HG03520 (cell line): ENCODE data around the gene APOBEC4.
"Not testable (repeated sequence)": the region's sequence is repeated elsewhere in the genome, so short reads cannot be mapped to it uniquely, and the experiment has no call there.

ENCODE experiments used
- ATAC-seq: cut with Tn5 transposase; IDR thresholded peaks from one replicate; pipeline ENCODE4 v1.9.1; 2021; ENCODE audit warnings: mild to moderate bottlenecking, moderate library complexity; ENCODE audit not compliant: unreplicated experiment

APOBEC4 gene

GRCh38 chr1:183635606-183636333 lies 17.3 kb downstream of the APOBEC4 start, which contains the start of gene ARPC5:
Gene ARPC5, minus strand, starts transcription at chr1:183635783. Its CDS starts 124 bp downstream, at chr1:183635659.
- peak; percentile 79 for ATAC-seq

GRCh38 chr1:183635099-183635605 lies 18.0 kb downstream of the APOBEC4 start:
- no peak for ATAC-seq

GRCh38 chr1:183634429-183635065 lies 18.6 kb downstream of the APOBEC4 start:
- ATAC-seq, result no peak

- peak; percentile 34 for ATAC-seq
Measured at GRCh38 chr1:183633676-183634343, 19.3 kb downstream of the APOBEC4 start.

- ATAC-seq, result no peak
Measured at GRCh38 chr1:183632964-183633363, 20.2 kb downstream of the APOBEC4 start.

GRCh38 chr1:183632114-183632513 lies 21.0 kb downstream of the APOBEC4 start:
- ATAC-seq, result no peak

- no peak for ATAC-seq
Measured at GRCh38 chr1:183630748-183631147, 22.4 kb downstream of the APOBEC4 start.

GRCh38 chr1:183628537-183628936 lies 24.6 kb downstream of the APOBEC4 start:
- ATAC-seq, result no peak

GRCh38 chr1:183626236-183626635 lies 26.9 kb downstream of the APOBEC4 start:
- not testable (repeated sequence) for ATAC-seq

GRCh38 chr1:183622884-183623785 lies 30.0 kb downstream of the APOBEC4 start:
- ATAC-seq, result no peak

- ATAC-seq, result no peak
Measured at GRCh38 chr1:183622013-183622412, 31.1 kb downstream of the APOBEC4 start.

- ATAC-seq, result no peak
Measured at GRCh38 chr1:183620311-183620710, 32.8 kb downstream of the APOBEC4 start.

GRCh38 chr1:183619781-183620180 lies 33.3 kb downstream of the APOBEC4 start:
- ATAC-seq, result no peak

GRCh38 chr1:183618202-183618601 lies 34.9 kb downstream of the APOBEC4 start:
- not testable (repeated sequence) for ATAC-seq

GRCh38 chr1:183612975-183613374 lies 40.1 kb downstream of the APOBEC4 start:
- not testable (repeated sequence) for ATAC-seq

GRCh38 chr1:183612407-183612806 lies 40.7 kb downstream of the APOBEC4 start:
- no peak for ATAC-seq

GRCh38 chr1:183611021-183611420 lies 42.1 kb downstream of the APOBEC4 start:
- ATAC-seq, result no peak

GRCh38 chr1:183609759-183610452 lies 43.2 kb downstream of the APOBEC4 start:
- no peak for ATAC-seq

- peak; percentile 47 for ATAC-seq
Measured at GRCh38 chr1:183609313-183609712, 43.8 kb downstream of the APOBEC4 start.
